KMS-11 (cell line): ENCODE results near the gene KLK2.

Experiments used
- H2AFZ ChIP-seq: fragments of 200-600 bp; sonication (generic); 2 replicates; pipeline ENCODE4 v1.6.1; 2016; ENCODE audit warnings: antibody characterized with exemption, mixed run types, low read depth
- H3K27ac ChIP-seq: fragments of 200-600 bp; sonication (generic); 2 replicates; pipeline ENCODE4 v1.6.1; 2016; ENCODE audit warnings: mild to moderate bottlenecking, mixed run types
- H3K27me3 ChIP-seq: fragments of 200-600 bp; sonication (generic); 2 replicates; pipeline ENCODE4 v1.6.1; 2017; ENCODE audit warnings: mild to moderate bottlenecking, low read depth, mixed run types, moderate library complexity; ENCODE audit not compliant: insufficient read depth
- H3K36me3 ChIP-seq: fragments of 200-600 bp; sonication (generic); 2 replicates; pipeline ENCODE4 v1.6.1; 2017; ENCODE audit warnings: mild to moderate bottlenecking, mixed run types; ENCODE audit not compliant: insufficient read depth
- H3K4me1 ChIP-seq: fragments of 200-600 bp; sonication (generic); 2 replicates; pipeline ENCODE4 v1.6.1; 2016; ENCODE audit warnings: mild to moderate bottlenecking, low read depth, mixed run types; ENCODE audit not compliant: poor library complexity, severe bottlenecking
- H3K4me2 ChIP-seq: fragments of 200-600 bp; sonication (generic); 2 replicates; pipeline ENCODE4 v1.7.0; 2016; ENCODE audit warnings: mild to moderate bottlenecking, mixed run types
- H3K4me3 ChIP-seq: fragments of 200-600 bp; sonication (generic); IDR thresholded peaks from 2 replicates; pipeline ENCODE4 v1.6.1; 2017; ENCODE audit warnings: low read depth, low read length, mixed read lengths; ENCODE audit not compliant: insufficient read depth
- H3K79me2 ChIP-seq: fragments of 200-600 bp; sonication (generic); 2 replicates; pipeline ENCODE4 v1.6.1; 2016; ENCODE audit warnings: low read depth, mixed run types; ENCODE audit not compliant: insufficient read depth
- H3K9ac ChIP-seq: fragments of 200-600 bp; sonication (generic); 2 replicates; pipeline ENCODE4 v1.6.1; 2016; ENCODE audit warnings: mild to moderate bottlenecking, mixed run types
- H4K20me1 ChIP-seq: fragments of 200-600 bp; sonication (generic); 2 replicates; pipeline ENCODE4 v1.6.1; 2016; ENCODE audit warnings: mild to moderate bottlenecking, mixed run types; ENCODE audit not compliant: insufficient read depth
- TF ChIP-seq, protein P1 (sequence below): fragments of 200-600 bp; sonication (generic); conservative IDR thresholded peaks from 2 replicates; pipeline ENCODE4 v1.6.1; 2017; ENCODE audit warnings: low read depth, mild to moderate bottlenecking, antibody characterized with exemption, low read length, moderate library complexity, mixed read lengths

Gene KLK2

DNA sequence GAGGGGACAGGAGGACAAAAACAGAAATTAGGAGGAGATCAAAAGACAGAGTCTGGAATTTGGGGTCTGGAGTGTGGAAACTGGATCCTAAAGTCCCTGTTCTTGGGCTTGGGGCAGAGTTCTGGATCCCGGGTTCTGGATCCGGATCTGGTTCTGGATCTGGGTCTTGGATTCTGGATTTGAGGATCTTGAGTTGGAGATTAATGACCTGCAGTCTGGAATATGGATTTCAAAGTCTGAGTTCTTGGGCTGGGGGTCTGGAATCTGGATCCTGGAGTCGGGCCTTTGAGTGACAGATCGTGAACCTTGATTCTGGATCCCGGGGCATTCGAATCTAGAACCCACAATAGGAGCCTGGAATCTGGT lies 39.5 kb upstream of the KLK2 start:
- Histone ChIP-seq H3K79me2 (no peaks in the 10 kb centered on the region), H3K27me3 (peaks cover 4% of the 10 kb centered on the region; the same call in 1 of the 2 replicates), H3K4me1 (no peaks in the 10 kb centered on the region), H3K4me2 (no peak overlapping the region), H2AFZ (no peak overlapping the region), H3K27ac (no peak overlapping the region), H3K9ac (no peak overlapping the region), H3K4me3 (no peak overlapping the region), H4K20me1 (no peaks in the 10 kb centered on the region), H3K36me3 (no peaks in the 10 kb centered on the region)
- TF ChIP-seq, protein P1, sequence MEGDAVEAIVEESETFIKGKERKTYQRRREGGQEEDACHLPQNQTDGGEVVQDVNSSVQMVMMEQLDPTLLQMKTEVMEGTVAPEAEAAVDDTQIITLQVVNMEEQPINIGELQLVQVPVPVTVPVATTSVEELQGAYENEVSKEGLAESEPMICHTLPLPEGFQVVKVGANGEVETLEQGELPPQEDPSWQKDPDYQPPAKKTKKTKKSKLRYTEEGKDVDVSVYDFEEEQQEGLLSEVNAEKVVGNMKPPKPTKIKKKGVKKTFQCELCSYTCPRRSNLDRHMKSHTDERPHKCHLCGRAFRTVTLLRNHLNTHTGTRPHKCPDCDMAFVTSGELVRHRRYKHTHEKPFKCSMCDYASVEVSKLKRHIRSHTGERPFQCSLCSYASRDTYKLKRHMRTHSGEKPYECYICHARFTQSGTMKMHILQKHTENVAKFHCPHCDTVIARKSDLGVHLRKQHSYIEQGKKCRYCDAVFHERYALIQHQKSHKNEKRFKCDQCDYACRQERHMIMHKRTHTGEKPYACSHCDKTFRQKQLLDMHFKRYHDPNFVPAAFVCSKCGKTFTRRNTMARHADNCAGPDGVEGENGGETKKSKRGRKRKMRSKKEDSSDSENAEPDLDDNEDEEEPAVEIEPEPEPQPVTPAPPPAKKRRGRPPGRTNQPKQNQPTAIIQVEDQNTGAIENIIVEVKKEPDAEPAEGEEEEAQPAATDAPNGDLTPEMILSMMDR: no peak

DNA sequence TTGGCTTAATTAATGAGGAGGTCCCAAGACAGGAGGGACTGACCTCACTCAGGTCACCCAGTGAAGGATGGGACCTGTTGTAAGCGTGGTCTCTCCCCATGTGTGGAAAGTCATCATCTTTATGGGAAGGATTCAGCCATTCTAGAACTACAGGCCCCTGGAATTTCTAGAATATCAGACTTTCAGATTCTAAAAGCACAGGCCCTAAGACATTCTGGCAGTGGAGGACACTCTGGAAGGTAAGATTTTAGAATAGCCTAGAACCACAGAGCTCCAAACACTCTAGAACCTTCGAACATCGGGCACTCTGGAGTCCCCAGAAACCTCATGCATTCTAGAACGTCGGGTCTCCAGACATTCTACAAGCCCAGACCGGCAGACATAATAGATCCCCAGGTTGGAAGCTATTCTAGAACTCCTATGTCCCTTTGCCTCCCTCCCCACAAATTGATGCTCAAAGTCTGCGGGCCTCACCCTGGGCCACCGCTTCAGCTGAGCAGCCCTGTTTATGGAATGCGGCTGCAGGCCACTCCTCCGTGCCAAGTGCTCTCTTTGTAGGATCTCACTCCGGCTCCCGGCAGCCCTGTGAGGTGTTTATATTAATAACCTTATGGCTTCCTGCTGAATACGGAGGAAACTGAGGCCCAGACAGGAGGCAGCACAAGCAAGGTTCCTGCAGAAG lies 38.0 kb upstream of the KLK2 start:
- Histone ChIP-seq H4K20me1 (no peaks in the 10 kb centered on the region), H3K79me2 (no peaks in the 10 kb centered on the region), H3K4me3 (no peak overlapping the region), H3K27ac (no peak overlapping the region), H3K4me1 (no peaks in the 10 kb centered on the region), H3K4me2 (no peak overlapping the region), H2AFZ (no peak overlapping the region), H3K36me3 (no peaks in the 10 kb centered on the region), H3K9ac (no peak overlapping the region), H3K27me3 (peaks cover 4% of the 10 kb centered on the region; the same call in 1 of the 2 replicates)
- TF ChIP-seq, protein P1: no peak

DNA sequence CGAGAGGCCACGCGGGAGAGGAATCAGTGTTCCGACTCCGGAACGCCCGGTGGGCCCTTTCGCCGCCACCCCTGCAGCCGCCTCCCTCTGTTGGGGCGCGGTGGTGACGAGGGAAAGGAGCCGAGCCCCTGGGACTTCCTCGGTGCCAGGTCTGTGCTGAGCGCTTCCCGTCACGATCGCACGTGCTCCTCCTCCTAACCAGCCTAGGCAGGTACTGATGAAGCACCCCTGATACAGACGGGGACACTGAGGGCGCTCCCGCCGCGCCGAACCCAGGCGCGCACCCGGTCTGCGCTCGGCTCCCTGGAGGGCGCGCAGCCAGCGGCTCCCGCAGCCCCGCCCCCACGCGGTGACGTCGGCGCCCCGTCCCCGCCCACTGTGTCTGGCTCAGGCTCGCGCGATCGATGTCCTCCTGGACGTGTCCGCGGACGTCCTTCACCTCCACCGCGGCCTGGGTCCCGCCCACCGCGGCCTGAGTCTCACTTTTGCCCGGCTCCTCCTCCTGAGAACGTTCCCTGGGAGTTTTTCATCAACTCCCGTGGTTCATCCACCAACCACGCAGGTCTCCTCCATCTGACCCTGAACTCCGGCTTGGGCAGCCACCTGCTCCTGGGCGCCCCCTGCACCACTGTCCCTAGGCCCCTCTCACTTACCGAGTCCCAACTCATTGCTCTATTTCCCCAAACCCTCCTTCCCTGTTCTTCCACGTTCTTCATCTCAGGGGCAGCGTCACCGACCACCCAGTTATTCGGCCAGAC lies 37.3 kb upstream of the KLK2 start:
- Histone ChIP-seq H3K4me3 (no peak overlapping the region), H3K4me2 (no peak overlapping the region), H2AFZ (no peak overlapping the region), H4K20me1 (no peaks in the 10 kb centered on the region), H3K27ac (no peak overlapping the region), H3K9ac (no peak overlapping the region), H3K36me3 (no peaks in the 10 kb centered on the region), H3K4me1 (no peaks in the 10 kb centered on the region), H3K27me3 (peaks cover 4% of the 10 kb centered on the region; the same call in 1 of the 2 replicates), H3K79me2 (no peaks in the 10 kb centered on the region)
- TF ChIP-seq, protein P1: no peak

DNA sequence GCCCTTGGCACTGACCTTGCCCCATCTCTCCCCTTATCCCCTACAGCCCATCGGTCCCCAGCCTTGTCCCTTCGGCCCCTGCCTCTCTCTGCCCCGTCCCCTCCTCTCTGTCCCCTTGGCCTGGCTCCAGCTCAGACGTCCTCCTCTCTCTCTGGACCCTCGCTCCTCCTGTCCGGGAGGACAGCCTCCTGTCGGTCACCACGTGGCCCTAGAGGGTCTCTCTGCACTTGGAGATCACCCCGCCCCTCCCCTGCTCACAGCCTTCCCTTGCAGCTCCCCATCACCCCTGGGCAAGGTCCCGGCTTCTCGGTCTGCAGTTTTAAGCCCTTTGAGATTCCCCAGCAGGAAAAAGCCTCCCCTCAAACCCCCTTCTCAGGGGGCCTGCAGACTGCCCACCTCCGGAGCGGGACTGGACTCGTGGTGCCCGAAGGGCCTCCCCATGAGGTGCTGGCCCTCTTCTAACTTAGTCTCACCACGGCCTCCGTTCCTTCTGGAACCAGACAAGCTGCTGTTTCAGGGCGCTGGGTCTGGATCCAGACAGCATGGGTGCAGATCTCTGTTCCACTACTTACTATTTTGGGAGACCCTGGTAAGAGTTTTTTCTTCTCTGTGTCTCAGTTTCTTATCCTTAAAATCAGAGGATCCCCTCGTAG lies 36.6 kb upstream of the KLK2 start:
- H3K9ac ChIP-seq: no peak overlapping the region
- H3K27ac ChIP-seq: no peak overlapping the region

More for the DNA sequence above, 36.6 kb upstream of the KLK2 start:
- Histone ChIP-seq H2AFZ (no peak overlapping the region), H3K79me2 (no peaks in the 10 kb centered on the region), H4K20me1 (no peaks in the 10 kb centered on the region), H3K27me3 (peaks cover 4% of the 10 kb centered on the region; the same call in 1 of the 2 replicates), H3K36me3 (no peaks in the 10 kb centered on the region), H3K4me3 (no peak overlapping the region), H3K4me2 (no peak overlapping the region), H3K4me1 (no peaks in the 10 kb centered on the region)
- TF ChIP-seq, protein P1: no peak
